HepG2 (cell line): ENCODE results near the gene MAP3K21. TPM values are rescaled to one million over a fixed set of nuclear protein-coding genes. Genes with fewer than 3 reads are reported as not detected.

Experiments used
- NONO ChIP-seq, 2 experiments: fragments of 450-650 bp in 1 of 2; sonication (generic) in 1 of 2; formaldehyde crosslinking in 1 of 2; IDR thresholded peaks in 1 of 2; conservative IDR thresholded peaks in 1 of 2; 2 replicates each; pipeline versions ENCODE4 v1.6.1 to v1.8.0; 2017 to 2022; ENCODE audit warnings: mild to moderate bottlenecking in 1 of 2, missing genetic modification reagents in 1 of 2, moderate library complexity in 1 of 2
- PITX1 ChIP-seq: sonication (generic); formaldehyde crosslinking; IDR thresholded peaks from 2 replicates; pipeline ENCODE4 v1.5.1; 2020; ENCODE audit warnings: mild to moderate bottlenecking, missing genetic modification reagents
- SATB2 ChIP-seq: sonication (generic); formaldehyde crosslinking; IDR thresholded peaks from 2 replicates; pipeline ENCODE4 v1.5.0; 2020; ENCODE audit warnings: missing genetic modification reagents
- TEAD3 ChIP-seq: optimal IDR thresholded peaks from 2 replicates; pipeline ENCODE3; 2016; ENCODE audit warnings: borderline replicate concordance
- polyA plus RNA-seq, 8 experiments: library from polyadenylated mRNA; depleted of rRNA in 3 of 8; stranded (reverse) in 7 of 8; unstranded in 1 of 8; fragments of >200 nt; fragmentation: Illumina TruSeq in 4 of 8; extraction: Trizol in 4 of 8; gene quantifications; 2 replicates each; pipeline versions ENCODE4 v1.2.1 to v1.2.3, GENCODE V29; 2011 to 2016; ENCODE audit warnings: low read depth in 4 of 8, missing spikeins in 1 of 8, mixed read lengths in 1 of 8; ENCODE audit not compliant: insufficient read depth in 1 of 8
- total RNA-seq, 5 experiments: library from RNA; depleted of rRNA; stranded (reverse); fragments of >200 nt; fragmentation: Illumina TruSeq; extraction: Trizol; gene quantifications; 2 replicates each; pipeline ENCODE4 v1.2.3, GENCODE V29; 2016; ENCODE audit warnings: low read depth in 1 of 5
- TF ChIP-seq, protein P1 (sequence below): sonication (generic); formaldehyde crosslinking; IDR thresholded peaks from 2 replicates; pipeline ENCODE4 v1.4.0; 2020; ENCODE audit warnings: missing genetic modification reagents
- TF ChIP-seq, protein P2 (sequence below): sonication (generic); formaldehyde crosslinking; IDR thresholded peaks from 2 replicates; pipeline ENCODE4 v1.5.1; 2020; ENCODE audit warnings: missing genetic modification reagents, mild to moderate bottlenecking, borderline replicate concordance
- TF ChIP-seq, protein P3 (sequence below), 2 experiments: sonication (generic) in 1 of 2; formaldehyde crosslinking in 1 of 2; IDR thresholded peaks; 2 replicates each; pipeline versions ENCODE4 v1.5.1 to v1.6.1; 2011 to 2020; ENCODE audit warnings: borderline replicate concordance in 1 of 2, low read depth in 1 of 2, low read length in 1 of 2, mild to moderate bottlenecking in 1 of 2, missing genetic modification reagents in 1 of 2, moderate library complexity in 1 of 2

MAP3K21 gene
- total and polyA plus RNA-seq, 2 of the 13 experiments (the other 11 are each of a cell fraction or from before 2014, with no cell fraction given): not detected

DNA sequence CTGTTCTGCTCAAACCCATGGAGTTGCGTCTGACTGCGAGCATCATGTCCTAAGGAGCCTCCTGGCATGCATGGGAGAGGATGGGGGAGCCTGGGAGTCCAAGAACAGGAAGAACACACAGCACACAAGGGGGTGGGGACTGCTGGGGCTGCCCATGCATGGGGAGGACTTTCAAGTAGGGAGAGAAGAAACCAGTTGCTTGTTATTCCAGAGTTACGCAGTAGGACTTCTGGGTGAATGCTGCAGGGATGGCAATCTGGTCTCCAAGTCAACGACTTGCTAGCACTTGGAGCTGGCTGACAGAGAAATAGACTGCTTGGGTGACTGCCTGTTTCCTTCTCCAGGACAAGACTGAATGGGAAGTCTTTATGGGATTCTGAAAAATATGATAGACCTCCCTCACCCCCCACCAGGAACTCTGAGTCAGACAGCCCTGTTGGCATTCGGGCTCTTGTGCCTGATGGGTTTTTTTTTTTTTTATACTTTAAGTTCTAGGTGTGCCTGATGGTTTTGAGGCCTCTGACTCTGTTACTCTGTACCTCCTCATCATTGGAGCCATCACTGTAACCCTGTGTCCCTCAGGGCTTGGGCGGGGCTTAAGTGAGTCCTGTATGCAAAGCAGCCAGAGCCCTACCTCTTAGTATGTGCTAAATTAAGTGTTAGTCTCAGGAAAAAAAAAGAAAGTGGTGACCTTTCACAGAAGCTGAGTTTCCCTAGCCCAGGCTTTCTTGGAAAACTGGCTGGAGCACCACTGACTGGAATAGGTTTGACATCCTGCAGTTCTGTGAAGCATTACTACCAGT is 30.3 kb downstream of the MAP3K21 start (continued):
- TF ChIP-seq, protein P1, sequence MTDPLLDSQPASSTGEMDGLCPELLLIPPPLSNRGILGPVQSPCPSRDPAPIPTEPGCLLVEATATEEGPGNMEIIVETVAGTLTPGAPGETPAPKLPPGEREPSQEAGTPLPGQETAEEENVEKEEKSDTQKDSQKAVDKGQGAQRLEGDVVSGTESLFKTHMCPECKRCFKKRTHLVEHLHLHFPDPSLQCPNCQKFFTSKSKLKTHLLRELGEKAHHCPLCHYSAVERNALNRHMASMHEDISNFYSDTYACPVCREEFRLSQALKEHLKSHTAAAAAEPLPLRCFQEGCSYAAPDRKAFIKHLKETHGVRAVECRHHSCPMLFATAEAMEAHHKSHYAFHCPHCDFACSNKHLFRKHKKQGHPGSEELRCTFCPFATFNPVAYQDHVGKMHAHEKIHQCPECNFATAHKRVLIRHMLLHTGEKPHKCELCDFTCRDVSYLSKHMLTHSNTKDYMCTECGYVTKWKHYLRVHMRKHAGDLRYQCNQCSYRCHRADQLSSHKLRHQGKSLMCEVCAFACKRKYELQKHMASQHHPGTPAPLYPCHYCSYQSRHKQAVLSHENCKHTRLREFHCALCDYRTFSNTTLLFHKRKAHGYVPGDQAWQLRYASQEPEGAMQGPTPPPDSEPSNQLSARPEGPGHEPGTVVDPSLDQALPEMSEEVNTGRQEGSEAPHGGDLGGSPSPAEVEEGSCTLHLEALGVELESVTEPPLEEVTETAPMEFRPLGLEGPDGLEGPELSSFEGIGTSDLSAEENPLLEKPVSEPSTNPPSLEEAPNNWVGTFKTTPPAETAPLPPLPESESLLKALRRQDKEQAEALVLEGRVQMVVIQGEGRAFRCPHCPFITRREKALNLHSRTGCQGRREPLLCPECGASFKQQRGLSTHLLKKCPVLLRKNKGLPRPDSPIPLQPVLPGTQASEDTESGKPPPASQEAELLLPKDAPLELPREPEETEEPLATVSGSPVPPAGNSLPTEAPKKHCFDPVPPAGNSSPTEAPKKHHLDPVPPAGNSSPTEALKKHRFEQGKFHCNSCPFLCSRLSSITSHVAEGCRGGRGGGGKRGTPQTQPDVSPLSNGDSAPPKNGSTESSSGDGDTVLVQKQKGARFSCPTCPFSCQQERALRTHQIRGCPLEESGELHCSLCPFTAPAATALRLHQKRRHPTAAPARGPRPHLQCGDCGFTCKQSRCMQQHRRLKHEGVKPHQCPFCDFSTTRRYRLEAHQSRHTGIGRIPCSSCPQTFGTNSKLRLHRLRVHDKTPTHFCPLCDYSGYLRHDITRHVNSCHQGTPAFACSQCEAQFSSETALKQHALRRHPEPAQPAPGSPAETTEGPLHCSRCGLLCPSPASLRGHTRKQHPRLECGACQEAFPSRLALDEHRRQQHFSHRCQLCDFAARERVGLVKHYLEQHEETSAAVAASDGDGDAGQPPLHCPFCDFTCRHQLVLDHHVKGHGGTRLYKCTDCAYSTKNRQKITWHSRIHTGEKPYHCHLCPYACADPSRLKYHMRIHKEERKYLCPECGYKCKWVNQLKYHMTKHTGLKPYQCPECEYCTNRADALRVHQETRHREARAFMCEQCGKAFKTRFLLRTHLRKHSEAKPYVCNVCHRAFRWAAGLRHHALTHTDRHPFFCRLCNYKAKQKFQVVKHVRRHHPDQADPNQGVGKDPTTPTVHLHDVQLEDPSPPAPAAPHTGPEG (CRISPR knock-in tag): no peak
- no peak for TF ChIP-seq PITX1 (CRISPR knock-in tag)
- TF ChIP-seq, protein P2, sequence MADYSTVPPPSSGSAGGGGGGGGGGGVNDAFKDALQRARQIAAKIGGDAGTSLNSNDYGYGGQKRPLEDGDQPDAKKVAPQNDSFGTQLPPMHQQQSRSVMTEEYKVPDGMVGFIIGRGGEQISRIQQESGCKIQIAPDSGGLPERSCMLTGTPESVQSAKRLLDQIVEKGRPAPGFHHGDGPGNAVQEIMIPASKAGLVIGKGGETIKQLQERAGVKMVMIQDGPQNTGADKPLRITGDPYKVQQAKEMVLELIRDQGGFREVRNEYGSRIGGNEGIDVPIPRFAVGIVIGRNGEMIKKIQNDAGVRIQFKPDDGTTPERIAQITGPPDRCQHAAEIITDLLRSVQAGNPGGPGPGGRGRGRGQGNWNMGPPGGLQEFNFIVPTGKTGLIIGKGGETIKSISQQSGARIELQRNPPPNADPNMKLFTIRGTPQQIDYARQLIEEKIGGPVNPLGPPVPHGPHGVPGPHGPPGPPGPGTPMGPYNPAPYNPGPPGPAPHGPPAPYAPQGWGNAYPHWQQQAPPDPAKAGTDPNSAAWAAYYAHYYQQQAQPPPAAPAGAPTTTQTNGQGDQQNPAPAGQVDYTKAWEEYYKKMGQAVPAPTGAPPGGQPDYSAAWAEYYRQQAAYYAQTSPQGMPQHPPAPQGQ (CRISPR knock-in tag): no peak
- TF ChIP-seq SATB2 (CRISPR knock-in tag): no peak
- TF ChIP-seq, protein P3, sequence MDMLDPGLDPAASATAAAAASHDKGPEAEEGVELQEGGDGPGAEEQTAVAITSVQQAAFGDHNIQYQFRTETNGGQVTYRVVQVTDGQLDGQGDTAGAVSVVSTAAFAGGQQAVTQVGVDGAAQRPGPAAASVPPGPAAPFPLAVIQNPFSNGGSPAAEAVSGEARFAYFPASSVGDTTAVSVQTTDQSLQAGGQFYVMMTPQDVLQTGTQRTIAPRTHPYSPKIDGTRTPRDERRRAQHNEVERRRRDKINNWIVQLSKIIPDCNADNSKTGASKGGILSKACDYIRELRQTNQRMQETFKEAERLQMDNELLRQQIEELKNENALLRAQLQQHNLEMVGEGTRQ (IDR thresholded peaks at IDR 0.05; ENCODE audit: low read depth, low read length): no peak
- TF ChIP-seq, protein P3 (CRISPR knock-in tag; IDR thresholded peaks at IDR 0.05; ENCODE audit: borderline replicate concordance): no peak
- no peak for TF ChIP-seq NONO (IDR thresholded peaks at IDR 0.05)
- TF ChIP-seq NONO (CRISPR knock-in tag; conservative IDR thresholded peaks at IDR 0.05): no peak
- no peak for TF ChIP-seq TEAD3 (CRISPR knock-in tag)
